Measurements from ENCODE around the gene WIF1.

- TF ChIP-seq POLR2A (IDR thresholded peaks at IDR 0.05) (no peak), CTCF (IDR thresholded peaks at IDR 0.05) (no peak)
Observed at GRCh38 chr12:65083581-65083980, 37.5 kb downstream of the WIF1 start.
